ENCODE measurements around the gene THRAP3. TPM values are rescaled to one million over a fixed set of nuclear protein-coding genes. Genes with fewer than 3 reads are reported as not detected.

THRAP3 gene
- total RNA-seq, 2 donors from 2014 or later = 118 to 131 TPM

Other genes starting within 250 kb of the THRAP3 start
- gene TEKT2, start 140.3 kb upstream of the THRAP3 start, total RNA-seq = not detected
- 10 to 100 TPM; 43.5 to 47.9 TPM for gene ADPRS, start 135.6 kb upstream of the THRAP3 start, total RNA-seq
- under 1 TPM in 1 of 2 donors, not detected in 1; 0.08 TPM for gene COL8A2, start 99.2 kb upstream of the THRAP3 start, total RNA-seq
- 10 to 100 TPM; 58.4 to 69.2 TPM for gene TRAPPC3, start 75.0 kb upstream of the THRAP3 start, total RNA-seq
- gene MAP7D1, start 68.3 kb upstream of the THRAP3 start, total RNA-seq = 100 to 1,000 TPM; 153 to 196 TPM
- gene SH3D21, start 81.9 kb downstream of the THRAP3 start, total RNA-seq = 10 to 100 TPM; 12.6 to 18.6 TPM
- gene EVA1B, start 99.2 kb downstream of the THRAP3 start, total RNA-seq = 1 to 10 TPM; 5.8 to 6.3 TPM
- 10 to 100 TPM; 58.2 to 76.1 TPM for gene STK40, start 161.5 kb downstream of the THRAP3 start, total RNA-seq
- 10 to 100 TPM; 56.6 to 58.1 TPM for gene LSM10, start 173.5 kb downstream of the THRAP3 start, total RNA-seq
- 1 to 10 TPM in 1 of 2 donors, under 1 TPM in 1; 0.59 to 1.2 TPM for gene OSCP1, start 226.0 kb downstream of the THRAP3 start, total RNA-seq
- gene MRPS15, start 239.9 kb downstream of the THRAP3 start, total RNA-seq = 100 to 1,000 TPM in 1 of 2 donors, 10 to 100 TPM in 1; 78.8 to 109 TPM

Measured in natural killer cell treated with Interleukin-12 subunit alpha and Interleukin-12 subunit beta and Interleukin-15 and Interleukin-18, amount 100 ng/mL, for 72 hours (primary cell).